NCI-H1092 treated with DMSO at 0.1 percent for 48 hours (cell line): ENCODE data around the gene RAB11FIP3.

Source experiments
- DNase-seq: peaks from one replicate; lab custom pipeline; 2025; lab: John Stamatoyannopoulos, UW

Gene RAB11FIP3

DNA sequence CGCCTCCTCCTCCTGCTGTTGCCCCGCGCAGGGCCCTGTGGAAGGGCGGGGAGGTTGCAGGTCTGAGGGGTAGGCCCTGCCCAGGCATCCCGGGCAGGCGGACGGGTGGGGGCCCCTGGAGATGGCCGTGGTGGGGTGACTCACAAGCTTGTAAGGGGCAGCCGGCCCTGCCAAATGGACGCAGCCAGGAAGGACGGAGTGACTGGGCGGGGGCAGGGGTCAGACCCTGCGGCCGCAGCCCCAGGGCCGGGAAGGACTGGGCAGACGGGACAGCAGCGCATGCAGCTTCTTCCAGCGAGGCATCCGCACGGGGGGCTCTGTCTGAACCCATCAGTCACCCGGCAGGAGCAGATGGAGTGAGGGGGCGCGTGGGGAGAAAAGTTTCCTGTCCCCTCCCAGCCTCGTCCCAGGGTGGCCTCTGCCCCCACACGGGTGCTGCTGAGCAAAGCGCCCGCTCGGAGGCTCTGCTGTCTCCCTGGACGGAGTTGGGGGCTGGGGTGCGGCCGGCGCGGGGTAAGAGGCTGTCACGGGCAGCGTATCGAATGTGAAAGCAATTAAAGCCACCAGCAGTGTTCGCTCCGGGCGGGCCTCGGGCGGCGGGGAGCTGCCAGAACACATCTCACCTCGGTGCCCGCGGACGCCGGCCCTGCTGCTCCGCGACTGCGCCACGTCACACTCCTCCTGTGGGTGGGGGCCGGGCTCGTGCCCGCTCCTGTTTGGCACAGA lies 129.4 kb downstream of the RAB11FIP3 start:
- no peak for DNase-seq

DNA sequence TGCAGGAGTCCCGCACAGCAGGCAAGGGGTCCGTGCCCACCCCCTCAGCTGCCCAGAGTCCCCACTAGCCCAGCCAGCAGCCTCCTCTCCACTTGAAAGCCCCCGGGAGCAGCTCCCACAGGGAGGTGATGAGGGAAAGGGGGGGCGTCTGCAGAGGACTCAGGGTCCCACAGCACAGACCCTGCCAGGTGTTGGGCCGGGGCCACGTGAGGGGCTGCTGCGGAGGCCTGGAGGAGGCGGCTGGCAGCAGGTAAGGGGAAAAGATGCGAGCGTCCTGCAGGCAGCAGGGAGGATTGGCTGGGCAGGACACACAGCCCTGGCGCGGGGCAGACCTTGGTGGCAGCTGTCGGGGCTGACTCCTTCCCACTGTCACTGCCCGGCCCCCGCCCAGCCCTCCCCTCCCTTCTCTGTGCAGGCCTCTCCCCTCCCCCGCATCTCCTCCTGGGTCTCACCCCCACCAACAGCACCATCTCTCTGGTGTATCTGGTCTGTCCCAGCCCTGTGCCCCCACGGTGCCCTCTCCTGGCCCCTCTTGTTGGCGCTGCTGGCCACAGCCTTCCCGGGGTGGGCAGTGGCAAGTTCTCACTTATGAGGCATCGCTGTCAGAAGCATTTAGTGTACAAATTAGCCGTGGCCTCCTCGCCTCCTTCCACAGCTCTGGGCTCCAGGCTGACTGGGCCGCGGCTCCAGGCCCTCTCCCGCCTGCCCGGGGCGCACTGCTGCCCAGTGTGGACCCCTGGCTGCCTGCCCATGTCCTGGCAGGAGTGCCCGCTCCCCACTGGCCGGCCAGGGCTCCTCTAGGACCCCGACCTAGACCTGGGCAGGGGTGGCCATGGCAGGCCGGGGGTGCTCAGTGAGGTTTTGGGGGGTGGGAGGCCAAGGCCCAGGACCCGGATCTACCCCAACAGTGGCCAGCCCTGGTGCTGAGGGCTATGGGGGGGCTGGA lies 130.4 kb downstream of the RAB11FIP3 start:
- DNase-seq, result no peak

DNA sequence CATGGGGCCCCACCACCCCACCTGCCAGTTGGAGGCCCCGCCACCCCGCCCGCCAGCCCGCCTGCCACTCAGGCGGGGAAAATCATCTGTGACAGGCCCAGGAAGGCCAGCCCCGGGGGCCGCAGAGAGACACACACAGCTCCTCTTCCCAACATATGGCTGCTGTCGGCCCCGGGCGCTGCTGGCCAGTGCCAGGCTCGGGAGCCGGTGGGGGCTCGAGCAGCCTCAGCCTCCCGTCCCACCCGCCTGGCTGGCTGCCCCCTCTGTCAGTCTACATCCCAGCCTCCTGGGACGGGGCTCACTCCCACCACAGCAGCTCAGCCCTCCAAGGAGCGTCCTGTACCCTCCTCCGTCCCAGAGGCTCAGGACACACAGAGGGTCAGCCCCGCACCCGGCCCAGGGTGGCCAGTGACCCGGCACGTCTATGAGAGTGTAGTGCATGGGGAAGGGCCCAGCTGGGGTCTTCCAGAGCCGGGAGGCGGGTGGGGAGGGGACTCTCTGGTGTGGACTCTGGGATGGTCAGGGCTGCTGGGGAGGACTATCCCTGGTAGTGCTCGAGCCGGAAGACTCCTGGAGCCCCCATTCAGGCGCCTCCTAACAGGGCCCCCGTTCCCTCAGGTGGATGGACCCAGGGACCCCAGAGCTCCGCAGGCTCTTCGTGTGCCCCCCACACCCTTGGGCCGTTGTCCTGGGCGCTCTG lies 131.2 kb downstream of the RAB11FIP3 start:
- DNase-seq, result no peak

DNA sequence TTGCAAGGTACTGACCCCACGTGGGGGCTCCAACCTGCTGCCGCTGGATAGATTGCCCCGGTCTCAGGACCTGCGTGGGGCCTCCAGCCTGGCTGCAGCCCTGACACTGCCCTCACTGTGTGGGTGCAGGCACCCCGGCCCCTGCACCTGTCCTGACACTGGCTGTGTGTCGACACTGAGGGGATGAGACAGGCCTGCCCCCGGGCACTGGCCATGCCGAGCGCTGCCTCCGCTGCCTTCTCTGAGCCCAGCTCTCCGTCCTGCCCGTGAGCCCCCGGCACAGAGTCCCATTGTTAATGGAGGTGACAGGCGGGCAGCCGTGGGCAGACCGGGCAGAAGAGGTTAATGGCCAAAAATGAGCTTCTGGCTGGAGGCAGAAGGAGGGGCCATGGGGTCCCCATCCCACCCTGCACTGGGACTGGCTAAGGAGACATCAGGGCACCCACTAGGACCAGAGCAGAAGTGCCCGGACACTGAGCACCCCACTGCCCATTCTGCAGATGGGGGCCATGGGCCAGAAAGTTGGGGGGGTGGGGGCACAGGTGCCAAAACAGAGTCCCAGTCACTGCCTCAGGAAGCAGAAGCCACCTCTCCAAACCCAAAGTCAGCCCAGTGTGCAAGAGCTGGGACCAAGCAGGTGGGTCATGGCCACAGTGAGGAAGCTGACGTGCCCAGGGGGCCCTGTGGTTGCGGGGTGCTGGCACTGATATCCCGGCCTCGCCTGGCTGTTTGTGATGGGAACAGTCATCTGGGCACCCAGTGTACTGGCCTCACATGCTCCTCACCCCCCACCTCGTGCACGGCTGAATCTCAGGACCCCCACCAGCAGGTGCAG lies 132.2 kb downstream of the RAB11FIP3 start:
- DNase-seq, result no peak

DNA sequence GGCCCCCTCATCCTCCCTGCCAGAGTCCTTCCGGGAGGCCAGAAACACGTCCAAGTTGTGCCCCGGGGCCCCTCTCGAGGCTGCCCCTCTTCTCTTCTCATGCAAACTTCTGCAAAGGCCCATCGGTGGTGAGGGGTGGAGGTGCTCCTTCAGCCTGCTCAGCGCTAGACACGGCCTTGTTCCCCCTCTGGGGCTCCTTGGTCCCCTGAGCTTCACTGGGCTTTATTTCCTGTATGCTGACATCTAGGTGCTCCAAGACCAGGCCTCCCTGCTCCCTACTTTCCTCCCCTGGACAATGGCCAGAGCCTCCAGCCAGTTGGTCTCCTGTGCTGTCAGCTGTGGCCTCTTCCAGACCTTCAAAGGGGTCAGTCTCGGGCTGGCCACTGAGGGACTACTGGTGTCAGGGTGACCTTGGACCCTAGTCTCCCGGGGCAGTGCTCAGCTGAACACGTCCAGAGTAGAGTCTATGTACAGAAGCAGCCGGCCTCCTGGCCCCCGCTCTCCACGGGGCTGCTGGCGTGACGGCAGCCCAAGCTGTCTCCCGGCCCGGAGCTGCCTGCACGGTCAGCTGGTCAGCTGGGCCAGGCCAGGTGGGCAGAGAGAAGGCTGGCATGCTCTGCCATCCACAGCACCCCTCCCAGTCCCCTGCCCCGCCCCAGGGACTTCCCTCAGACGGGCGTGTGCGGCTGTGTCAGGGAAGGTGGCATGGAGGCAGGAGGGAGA lies 133.0 kb downstream of the RAB11FIP3 start:
- DNase-seq, result no peak

DNA sequence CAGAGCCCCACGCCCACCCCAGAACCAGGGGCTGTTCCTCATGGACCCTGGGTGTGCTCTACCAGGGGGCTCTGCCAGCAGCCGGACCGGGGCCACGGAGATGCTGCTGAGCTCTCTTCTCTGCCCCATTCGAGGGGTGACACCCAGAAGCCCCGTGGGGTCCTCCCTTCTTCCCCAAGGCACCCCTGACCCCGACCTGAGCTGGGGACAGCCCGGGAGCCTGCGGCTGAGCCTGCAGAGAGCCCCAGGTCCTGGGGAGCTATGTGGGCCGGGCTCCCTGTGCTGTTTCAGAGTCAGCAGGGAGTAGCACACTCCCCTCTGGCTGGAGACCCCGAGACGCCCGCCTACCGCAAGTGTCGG lies 133.6 kb downstream of the RAB11FIP3 start:
- no peak for DNase-seq

DNA sequence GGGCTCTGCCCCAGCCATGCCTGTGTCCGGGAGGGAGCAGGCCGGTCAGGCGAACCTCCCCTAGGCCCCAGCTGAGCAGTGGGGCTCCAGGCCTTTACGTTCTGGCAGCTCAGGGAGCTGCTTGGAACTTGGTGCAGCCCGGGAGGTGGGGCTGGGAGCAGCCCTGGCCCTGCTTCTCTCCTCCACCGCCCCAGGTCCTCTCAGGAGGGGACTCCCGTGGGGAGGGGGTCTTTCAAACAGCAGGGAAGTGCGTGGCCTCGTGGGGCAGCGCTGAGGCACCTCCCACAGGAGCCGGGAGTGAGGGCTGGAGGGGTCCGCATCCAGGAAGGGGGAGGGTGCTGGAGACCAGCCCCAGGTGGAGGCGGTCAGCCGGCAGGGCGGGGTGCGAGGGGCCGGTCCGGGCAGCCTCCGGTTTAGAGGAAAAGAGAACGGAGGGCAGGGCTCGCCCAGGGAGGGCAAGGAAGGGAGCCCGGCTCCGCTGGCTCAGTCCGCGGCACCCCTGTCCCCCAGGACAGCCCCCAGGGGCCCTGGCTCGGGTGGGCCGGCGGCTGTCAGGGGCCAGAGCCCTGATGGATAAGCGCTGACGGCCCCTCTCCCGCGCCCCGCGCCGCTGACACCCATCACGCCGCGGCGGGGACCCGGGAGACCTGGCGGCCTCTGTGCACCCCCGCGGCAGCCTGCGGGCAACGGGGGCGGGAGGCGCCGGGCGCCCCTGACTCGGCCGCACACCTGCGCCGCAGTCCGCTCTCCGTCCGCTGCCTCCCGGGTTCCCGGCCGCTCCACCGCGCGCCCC lies 134.2 kb downstream of the RAB11FIP3 start:
- DNase-seq, result no peak

DNA sequence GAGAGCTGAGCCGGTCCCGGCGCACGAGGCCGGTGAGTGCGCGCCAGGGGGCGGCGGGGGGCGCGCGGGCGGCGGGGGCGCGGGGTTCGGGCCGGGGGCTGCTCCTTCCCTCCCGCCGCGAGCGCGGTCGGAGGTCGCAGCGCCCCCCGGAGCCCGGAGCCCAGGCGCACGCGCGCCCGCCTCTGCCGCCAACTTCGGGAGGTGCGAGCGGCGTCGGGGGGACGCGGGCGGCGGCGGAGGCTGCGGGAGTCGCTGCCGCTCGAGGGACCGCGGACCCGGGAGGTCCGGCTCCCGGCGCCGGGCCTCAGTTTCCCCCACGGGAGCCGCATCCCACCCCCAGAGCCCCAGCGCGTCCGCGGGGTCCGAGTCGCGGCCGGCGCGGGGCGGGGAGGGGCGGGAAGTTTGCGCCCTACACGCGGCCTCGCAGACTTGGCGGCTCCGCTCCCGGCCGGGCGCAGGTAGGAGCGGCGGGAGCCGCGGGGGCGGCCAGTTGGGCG lies 134.8 kb downstream of the RAB11FIP3 start, which contains the start of gene PRR35:
Gene PRR35 (plus strand): TSS at position 191 of the 497 bp plus-strand sequence. CDS start 2,901 bp downstream, outside the sequence.
- DNase-seq, result no peak

DNA sequence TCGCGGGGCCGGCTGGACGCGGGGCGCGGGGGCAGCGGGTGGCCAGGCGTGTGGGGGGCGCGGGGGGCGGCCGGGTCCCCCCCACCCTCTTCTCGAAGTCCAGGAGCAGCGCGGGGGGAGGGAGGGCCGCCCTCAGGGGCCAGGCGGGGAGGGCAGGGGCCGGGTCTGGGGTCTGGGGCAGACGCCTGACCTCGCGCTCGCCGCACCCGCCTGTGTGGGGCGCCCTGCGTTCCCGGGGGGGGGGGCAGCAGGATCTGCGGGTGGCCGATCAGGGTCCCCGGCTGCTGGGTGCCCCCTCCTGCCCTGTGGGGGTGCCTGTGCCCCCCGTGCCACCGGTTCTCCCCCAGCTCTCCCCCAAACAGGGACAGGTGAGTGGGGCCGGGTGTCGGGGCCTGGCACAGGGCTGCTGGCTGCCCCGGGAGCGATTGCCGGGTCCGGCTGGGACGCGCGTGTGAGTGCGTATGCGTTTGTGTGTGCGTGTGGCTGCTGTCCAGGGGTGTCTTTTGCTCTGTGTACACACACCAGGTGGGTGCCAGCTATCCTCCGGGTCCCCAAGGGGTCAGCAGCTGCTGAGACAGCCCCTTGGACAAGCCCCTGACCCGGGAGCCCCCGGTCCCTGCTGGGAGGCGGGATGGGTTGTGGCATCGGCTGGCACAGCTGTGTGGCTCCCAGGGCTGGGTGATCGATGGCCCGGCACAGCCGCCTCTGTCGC lies 135.4 kb downstream of the RAB11FIP3 start:
- DNase-seq, result no peak

DNA sequence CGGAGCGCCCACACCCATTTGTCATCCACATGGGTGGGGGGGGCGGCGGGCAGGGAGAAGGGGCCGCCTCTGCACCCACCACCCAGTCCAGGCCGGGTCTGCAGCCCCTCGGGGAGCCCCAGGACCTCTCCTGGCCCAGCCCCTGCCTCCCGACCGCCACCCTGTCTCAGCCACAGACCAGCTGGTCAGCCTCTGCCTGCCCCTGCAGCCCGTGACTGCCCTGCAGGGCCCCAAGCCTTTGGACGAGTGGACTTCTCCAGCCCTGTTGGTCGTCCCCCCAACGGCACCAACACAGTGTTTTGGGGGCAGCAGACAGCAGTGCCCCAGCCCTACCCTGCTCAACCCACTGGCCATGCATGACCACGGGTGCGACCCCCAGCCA lies 136.0 kb downstream of the RAB11FIP3 start:
- no peak for DNase-seq

DNA sequence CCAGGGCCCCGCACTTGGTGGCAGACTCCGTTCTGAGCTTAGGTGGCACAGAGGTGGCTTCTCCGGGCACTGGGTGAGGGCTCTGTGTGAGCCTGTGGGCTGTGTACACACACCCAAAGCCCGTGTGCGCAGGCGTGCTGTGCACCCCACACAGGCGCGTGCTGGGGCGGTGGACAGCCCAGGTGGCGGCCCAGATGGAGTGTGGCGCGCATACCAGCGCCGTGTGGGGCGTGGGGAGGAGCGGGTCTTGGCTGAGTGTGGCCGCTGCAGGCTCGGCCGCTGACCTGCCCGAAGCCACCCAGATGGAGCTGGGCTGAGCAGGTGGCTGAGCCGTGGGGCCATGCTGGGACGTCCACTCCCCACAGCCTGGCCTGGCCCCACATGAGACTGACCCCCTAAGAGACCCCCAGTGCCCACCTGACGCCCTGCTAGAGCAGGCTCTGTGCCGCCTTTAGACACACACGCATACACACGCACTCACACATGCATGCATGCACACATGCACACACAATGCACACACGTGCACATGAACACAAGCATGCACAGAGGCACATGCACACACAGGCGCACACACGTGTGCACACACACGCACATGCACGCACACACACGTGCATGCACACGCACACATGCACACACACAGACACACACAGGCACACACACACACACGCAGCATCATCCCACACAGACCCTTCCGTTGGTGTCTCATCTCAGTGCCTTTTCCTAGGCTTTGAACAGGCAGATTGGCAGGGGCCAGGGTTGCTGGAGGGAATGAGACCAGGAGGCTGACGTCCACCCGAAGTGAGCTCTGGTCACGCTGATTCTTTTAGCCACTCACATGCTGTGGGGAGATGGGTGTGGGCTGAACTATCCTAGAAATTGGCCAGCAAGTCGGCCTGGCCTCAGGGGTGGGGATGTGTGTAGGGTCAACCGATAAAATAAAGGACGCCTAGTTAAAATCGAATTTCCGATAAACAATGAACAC lies 136.8 kb downstream of the RAB11FIP3 start:
- no peak for DNase-seq

DNA sequence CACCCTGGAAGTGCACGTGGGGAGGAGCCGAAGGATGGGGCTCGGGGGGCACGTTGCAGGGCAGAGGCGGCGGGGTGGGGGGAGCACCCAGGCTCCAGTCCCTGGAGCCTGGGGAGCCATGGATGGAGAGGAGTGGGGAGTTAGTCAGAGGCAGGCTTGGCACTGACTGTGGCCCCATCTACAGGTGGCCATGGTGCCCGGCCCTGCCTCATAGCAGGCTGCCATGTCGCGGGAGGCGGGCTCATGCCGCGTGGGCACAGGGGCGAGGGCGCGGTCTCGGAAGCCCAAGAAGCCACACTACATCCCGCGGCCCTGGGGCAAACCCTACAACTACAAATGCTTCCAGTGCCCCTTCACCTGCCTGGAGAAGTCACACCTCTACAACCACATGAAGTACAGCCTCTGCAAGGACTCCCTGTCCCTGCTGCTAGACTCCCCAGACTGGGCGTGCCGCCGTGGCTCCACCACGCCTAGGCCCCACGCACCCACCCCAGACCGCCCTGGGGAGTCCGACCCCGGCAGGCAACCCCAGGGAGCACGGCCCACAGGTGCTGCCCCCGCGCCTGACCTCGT lies 137.7 kb downstream of the RAB11FIP3 start:
- DNase-seq, result no peak

DNA sequence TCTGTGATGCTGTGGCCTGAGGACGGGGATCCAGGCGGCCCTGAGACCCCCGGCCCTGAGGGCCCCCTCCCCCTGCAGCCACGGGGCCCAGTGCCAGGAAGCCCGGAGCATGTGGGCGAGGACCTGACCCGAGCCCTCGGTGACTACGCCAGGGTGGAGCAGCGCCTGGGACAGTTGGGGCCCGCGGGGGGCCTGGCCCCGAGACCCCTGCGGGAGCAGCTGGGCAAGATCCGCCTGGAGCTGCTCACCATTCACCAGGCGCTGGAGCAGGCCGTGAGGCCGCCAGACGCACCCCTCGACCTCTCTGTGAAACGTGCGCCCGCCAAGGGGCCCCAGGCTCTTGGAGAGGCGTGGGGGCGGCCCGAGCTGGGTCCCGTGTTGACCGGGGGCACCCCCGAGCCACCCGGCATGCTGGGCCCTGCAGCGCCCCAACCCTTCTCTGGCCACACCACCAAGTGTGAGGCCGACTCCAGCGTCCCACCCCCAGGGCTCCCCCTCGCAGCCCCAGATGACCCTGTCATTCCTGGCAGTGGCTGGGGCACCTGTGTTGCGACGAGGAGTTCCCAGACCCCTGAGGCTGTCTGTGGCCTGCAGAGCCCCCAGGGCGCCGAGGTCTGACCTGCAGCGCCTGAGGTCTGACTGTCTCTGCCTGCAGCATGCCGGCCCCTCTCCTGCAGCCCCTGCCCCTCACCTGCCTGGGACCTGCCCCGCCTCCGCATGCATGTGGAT lies 139.4 kb downstream of the RAB11FIP3 start:
- DNase-seq, result no peak

DNA sequence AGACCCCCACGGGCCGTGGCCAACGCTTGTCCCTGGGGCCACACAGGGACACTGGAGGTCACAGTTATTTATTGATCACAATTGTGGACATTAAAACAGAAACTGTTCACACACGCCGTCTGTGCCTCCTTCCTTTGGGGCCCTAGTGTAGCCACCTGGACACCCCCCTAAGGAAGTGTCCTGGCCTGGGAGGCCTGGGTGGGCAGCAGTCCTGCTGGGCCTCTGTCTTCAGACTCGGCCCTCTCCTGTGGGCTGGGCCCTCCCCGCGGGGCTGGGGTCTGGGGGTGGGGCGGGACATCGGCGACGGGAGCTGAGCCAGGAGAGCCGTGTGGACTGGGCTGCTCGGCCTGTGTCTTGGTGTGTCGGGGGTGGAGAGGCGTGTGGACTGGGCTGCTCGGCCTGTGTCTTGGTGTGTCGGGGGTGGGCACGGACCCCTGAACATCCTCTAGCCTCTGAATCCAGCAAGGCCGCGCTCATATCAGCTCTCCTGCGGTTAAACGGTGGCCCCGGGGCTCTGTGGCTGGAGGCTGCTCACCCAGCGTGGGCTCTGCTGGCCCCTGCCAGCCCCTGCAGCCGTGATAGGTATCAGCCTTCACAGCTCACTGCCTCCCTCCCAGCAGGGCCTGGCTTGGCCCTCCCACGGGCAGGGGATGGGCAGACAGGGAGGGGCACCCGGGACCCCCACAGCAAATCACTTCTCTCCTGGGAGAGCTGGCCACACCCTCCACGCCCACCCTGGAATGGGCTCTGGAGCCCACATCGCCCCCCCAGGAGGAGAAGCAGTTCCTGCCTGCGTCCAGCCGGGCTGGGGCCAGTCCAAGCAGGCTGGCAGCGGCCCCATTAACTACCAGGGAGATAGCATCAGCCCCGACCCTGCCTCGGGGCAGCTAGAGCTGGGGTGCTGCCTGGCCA lies 140.2 kb downstream of the RAB11FIP3 start:
- no peak for DNase-seq

DNA sequence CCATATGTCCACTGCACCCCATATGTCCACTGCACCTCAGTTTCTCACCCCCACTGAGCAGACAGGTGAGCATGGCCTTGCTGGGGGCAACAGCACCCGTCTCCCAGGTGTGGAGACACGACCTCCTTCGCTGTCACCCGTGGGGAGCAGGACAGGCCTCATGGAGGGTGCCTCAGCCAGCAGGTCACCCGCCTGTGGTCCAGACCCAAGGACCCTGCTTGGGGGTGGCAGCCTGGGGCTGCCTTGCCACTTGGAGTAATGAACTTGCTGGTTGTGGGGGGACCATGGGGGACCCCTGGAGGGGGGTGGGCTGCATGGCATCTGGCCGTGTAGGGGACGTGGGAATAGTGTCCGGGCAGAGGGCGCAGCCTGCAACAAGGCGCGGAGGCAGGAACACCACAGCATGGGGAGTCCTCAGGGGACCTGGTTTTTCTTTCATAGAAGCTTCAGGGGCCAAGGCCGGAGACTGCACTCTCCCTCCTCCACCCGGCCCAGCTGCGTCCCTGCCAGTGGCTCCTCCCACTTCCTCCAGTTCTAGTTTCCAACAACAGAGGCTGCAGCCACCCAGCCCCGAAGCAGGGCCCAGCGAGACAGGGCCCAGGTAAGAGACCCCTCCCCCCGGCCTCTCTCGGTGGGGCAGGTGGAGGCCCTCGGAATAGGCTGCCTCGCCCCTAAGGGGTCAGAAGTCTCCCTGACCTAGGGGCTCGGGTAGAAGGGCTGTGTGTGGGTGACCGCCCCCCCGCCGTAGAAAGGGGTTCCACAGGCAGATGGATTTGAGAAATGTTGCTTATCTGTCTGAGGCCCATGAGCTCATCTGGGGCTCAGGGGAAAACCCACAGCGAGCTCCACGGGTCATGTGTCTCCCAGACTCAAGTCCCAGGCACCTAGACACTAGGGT lies 141.3 kb downstream of the RAB11FIP3 start, which contains the start of gene NHLRC4:
Gene NHLRC4 (plus strand): TSS at position 531 of the 898 bp plus-strand sequence. CDS start 1,043 bp downstream, outside the sequence.
- DNase-seq, result no peak
